COLO668 (cell line): ENCODE measurements around the gene PPP4R4.
"Not testable (repeated sequence)": the region's sequence is repeated elsewhere in the genome, so short reads cannot be mapped to it uniquely, and the experiment has no call there.

ENCODE experiments used
- DNase-seq: peaks from one replicate; lab custom pipeline; 2025; ENCODE audit not compliant: unreplicated experiment; lab: John Stamatoyannopoulos, UW

The PPP4R4 gene

GRCh38 chr14:94175747-94176146 lies 1.6 kb downstream of the PPP4R4 start:
- no peak for DNase-seq

- no peak for DNase-seq
Measured at GRCh38 chr14:94176808-94177207, 2.7 kb downstream of the PPP4R4 start.

GRCh38 chr14:94177806-94178205 lies 3.7 kb downstream of the PPP4R4 start:
- no peak for DNase-seq

GRCh38 chr14:94179244-94179643 lies 5.1 kb downstream of the PPP4R4 start:
- DNase-seq, result no peak

GRCh38 chr14:94180655-94181271 lies 6.6 kb downstream of the PPP4R4 start:
- no peak for DNase-seq

- DNase-seq, result no peak
Measured at GRCh38 chr14:94181835-94182234, 7.7 kb downstream of the PPP4R4 start.

GRCh38 chr14:94192536-94192935 lies 18.4 kb downstream of the PPP4R4 start:
- DNase-seq, result no peak

- no peak for DNase-seq
Measured at GRCh38 chr14:94193776-94194175, 19.7 kb downstream of the PPP4R4 start.

- DNase-seq, result no peak
Measured at GRCh38 chr14:94196057-94196456, 21.9 kb downstream of the PPP4R4 start.

GRCh38 chr14:94203473-94204210 lies 29.5 kb downstream of the PPP4R4 start:
- no peak for DNase-seq

- no peak for DNase-seq
Measured at GRCh38 chr14:94213021-94213420, 38.9 kb downstream of the PPP4R4 start.

GRCh38 chr14:94213741-94214140 lies 39.6 kb downstream of the PPP4R4 start:
- no peak for DNase-seq

- DNase-seq, result no peak
Measured at GRCh38 chr14:94217116-94217515, 43.0 kb downstream of the PPP4R4 start.

- DNase-seq, result not testable (repeated sequence)
Measured at GRCh38 chr14:94218198-94218886, 44.2 kb downstream of the PPP4R4 start.

GRCh38 chr14:94224040-94224439 lies 49.9 kb downstream of the PPP4R4 start:
- DNase-seq, result no peak

GRCh38 chr14:94225460-94226378 lies 51.6 kb downstream of the PPP4R4 start:
- no peak for DNase-seq

- no peak for DNase-seq
Measured at GRCh38 chr14:94227029-94227428, 52.9 kb downstream of the PPP4R4 start.

- no peak for DNase-seq
Measured at GRCh38 chr14:94237046-94237445, 62.9 kb downstream of the PPP4R4 start.

GRCh38 chr14:94237983-94238382 lies 63.9 kb downstream of the PPP4R4 start:
- DNase-seq, result no peak

GRCh38 chr14:94239406-94239805 lies 65.3 kb downstream of the PPP4R4 start:
- DNase-seq, result no peak

GRCh38 chr14:94244182-94244581 lies 70.1 kb downstream of the PPP4R4 start:
- no peak for DNase-seq
